Measurements from ENCODE around the gene ALPK3.
"Not testable (repeated sequence)": the region's sequence is repeated elsewhere in the genome, so short reads cannot be mapped to it uniquely, and the experiment has no call there.

ALPK3 gene

GRCh38 chr15:84840741-84841429, 23.7 kb downstream of the ALPK3 start:
- Histone ChIP-seq H3K36me3 (ENCODE audit: control insufficient read depth, insufficient read depth, low read length) (no peaks in the 10 kb centered on the region), H3K4me3 (ENCODE audit: low read depth, low read length) (peak overlapping the region; percentile 21), H2AFZ (peak overlapping the region; percentile 62), H3K4me2 (ENCODE audit: low read length) (peak overlapping the region; percentile 45), H3K27me3 (ENCODE audit: control insufficient read depth, insufficient read depth, low read length) (no peaks in the 10 kb centered on the region), H3K27ac (peak overlapping the region; percentile 96), H3K9me3 (ENCODE audit: control insufficient read depth, low read length) (no peaks in the 10 kb centered on the region), H3K9ac (peak overlapping the region; percentile 28), H3K4me1 (peaks cover 27% of the 10 kb centered on the region), H3K79me2 (no peaks in the 10 kb centered on the region)
- TF ChIP-seq CTCF (IDR thresholded peaks at IDR 0.05): no peak

GRCh38 chr15:84842781-84843180, 25.6 kb downstream of the ALPK3 start:
- H3K4me2 ChIP-seq (ENCODE audit: low read length): no peak overlapping the region
- TF ChIP-seq CTCF (IDR thresholded peaks at IDR 0.05): no peak
- H2AFZ ChIP-seq: no peak overlapping the region
- peaks cover 27% of the 10 kb centered on the region for H3K4me1 ChIP-seq
- H3K9me3 ChIP-seq (ENCODE audit: control insufficient read depth, low read length): no peaks in the 10 kb centered on the region
- no peak overlapping the region for H3K9ac ChIP-seq
- H3K36me3 ChIP-seq (ENCODE audit: control insufficient read depth, insufficient read depth, low read length): no peaks in the 10 kb centered on the region
- no peak overlapping the region for H3K4me3 ChIP-seq (ENCODE audit: low read depth, low read length)
- H3K79me2 ChIP-seq: no peaks in the 10 kb centered on the region
- peak overlapping the region; percentile 32 for H3K27ac ChIP-seq
- H3K27me3 ChIP-seq (ENCODE audit: control insufficient read depth, insufficient read depth, low read length): no peaks in the 10 kb centered on the region

- Histone ChIP-seq H3K9ac (no peak overlapping the region), H2AFZ (no peak overlapping the region), H3K4me1 (peaks cover 21% of the 10 kb centered on the region), H3K9me3 (ENCODE audit: control insufficient read depth, low read length) (no peaks in the 10 kb centered on the region), H3K4me2 (ENCODE audit: low read length) (no peak overlapping the region), H3K36me3 (ENCODE audit: control insufficient read depth, insufficient read depth, low read length) (no peaks in the 10 kb centered on the region), H3K27me3 (ENCODE audit: control insufficient read depth, insufficient read depth, low read length) (no peaks in the 10 kb centered on the region), H3K27ac (no peak overlapping the region), H3K4me3 (ENCODE audit: low read depth, low read length) (no peak overlapping the region), H3K79me2 (no peaks in the 10 kb centered on the region)
- TF ChIP-seq CTCF (IDR thresholded peaks at IDR 0.05): no peak
These were observed 27.8 kb downstream of the ALPK3 start for GRCh38 chr15:84844964-84845363.

GRCh38 chr15:84845631-84846030, 28.5 kb downstream of the ALPK3 start:
- TF ChIP-seq CTCF (IDR thresholded peaks at IDR 0.05): peak; percentile 63
- not testable (repeated sequence) for H3K36me3 ChIP-seq (ENCODE audit: control insufficient read depth, insufficient read depth, low read length); H3K4me2 ChIP-seq (ENCODE audit: low read length); H3K27ac ChIP-seq; H2AFZ ChIP-seq; H3K9me3 ChIP-seq (ENCODE audit: control insufficient read depth, low read length); H3K9ac ChIP-seq; H3K79me2 ChIP-seq; H3K27me3 ChIP-seq (ENCODE audit: control insufficient read depth, insufficient read depth, low read length); H3K4me3 ChIP-seq (ENCODE audit: low read depth, low read length)
- peaks cover 14% of the 10 kb centered on the region for H3K4me1 ChIP-seq

- TF ChIP-seq CTCF (IDR thresholded peaks at IDR 0.05): no peak
- H3K9me3 ChIP-seq (ENCODE audit: control insufficient read depth, low read length): no peaks in the 10 kb centered on the region
- peaks cover 8% of the 10 kb centered on the region for H3K4me1 ChIP-seq
- H3K27me3 ChIP-seq (ENCODE audit: control insufficient read depth, insufficient read depth, low read length): no peaks in the 10 kb centered on the region
- no peak overlapping the region for H3K9ac ChIP-seq
- H3K4me2 ChIP-seq (ENCODE audit: low read length): no peak overlapping the region
- H3K36me3 ChIP-seq (ENCODE audit: control insufficient read depth, insufficient read depth, low read length): no peaks in the 10 kb centered on the region
- no peak overlapping the region for H3K27ac ChIP-seq
- no peaks in the 10 kb centered on the region for H3K79me2 ChIP-seq
- no peak overlapping the region for H3K4me3 ChIP-seq (ENCODE audit: low read depth, low read length)
- no peak overlapping the region for H2AFZ ChIP-seq
These were observed 29.1 kb downstream of the ALPK3 start for GRCh38 chr15:84846269-84846668.
